ENCODE measurements around the gene OPN1SW.

The OPN1SW gene

GRCh38 chr7:128774921-128775320 lies 673 bp downstream of the OPN1SW start:
- no peak overlapping the region for H3K9ac ChIP-seq (ENCODE audit: low read length)
- H3K27me3 ChIP-seq (replicated peaks; ENCODE audit: insufficient read depth, low read length): no peaks in the 10 kb centered on the region
- no peak overlapping the region for H3K4me2 ChIP-seq (ENCODE audit: low read depth, low read length)
- no peaks in the 10 kb centered on the region for H3K9me3 ChIP-seq (replicated peaks; ENCODE audit: insufficient read depth, low read length)
- H3K9me2 ChIP-seq (replicated peaks; ENCODE audit: insufficient read depth, low read length): no peaks in the 10 kb centered on the region
- no peak overlapping the region for H2AFZ ChIP-seq (ENCODE audit: low read length)
- DNase-seq: no peak
- no peak overlapping the region for H3K4me3 ChIP-seq (ENCODE audit: low read length)
- H3K79me2 ChIP-seq (ENCODE audit: low read length): no peaks in the 10 kb centered on the region
- no peaks in the 10 kb centered on the region for H3F3A ChIP-seq (ENCODE audit: insufficient read depth, low read length)
- H3K36me3 ChIP-seq (replicated peaks; ENCODE audit: insufficient read depth, low read length): 0 out of 2 replicates have a peak, but pooled peaks cover 12% of the 10 kb centered on the region
- TF ChIP-seq EZH2phosphoT487 (IDR thresholded peaks at IDR 0.05; ENCODE audit: low read length) (no peak), CTCF (IDR thresholded peaks at IDR 0.05; ENCODE audit: low read length) (no peak), EZH2 (optimal IDR thresholded peaks at IDR 0.05; ENCODE audit: low read depth, low read length) (no peak)
- no peaks in the 10 kb centered on the region for H3K4me1 ChIP-seq (ENCODE audit: low read length)
- no peak overlapping the region for H3K27ac ChIP-seq (ENCODE audit: low read length)
- H4K20me1 ChIP-seq (ENCODE audit: insufficient read depth, low read length): no peaks in the 10 kb centered on the region

- no peaks in the 10 kb centered on the region for H3F3A ChIP-seq (ENCODE audit: insufficient read depth, low read length)
- no peaks in the 10 kb centered on the region for H4K20me1 ChIP-seq (ENCODE audit: insufficient read depth, low read length)
- H2AFZ ChIP-seq (ENCODE audit: low read length): no peak overlapping the region
- H3K9me3 ChIP-seq (replicated peaks; ENCODE audit: insufficient read depth, low read length): no peaks in the 10 kb centered on the region
- TF ChIP-seq EZH2phosphoT487 (IDR thresholded peaks at IDR 0.05; ENCODE audit: low read length): no peak
- no peak overlapping the region for H3K4me3 ChIP-seq (ENCODE audit: low read length)
- no peaks in the 10 kb centered on the region for H3K27me3 ChIP-seq (replicated peaks; ENCODE audit: insufficient read depth, low read length)
- DNase-seq: no peak
- H3K79me2 ChIP-seq (ENCODE audit: low read length): no peaks in the 10 kb centered on the region
- no peaks in the 10 kb centered on the region for H3K9me2 ChIP-seq (replicated peaks; ENCODE audit: insufficient read depth, low read length)
- H3K27ac ChIP-seq (ENCODE audit: low read length): no peak overlapping the region
- H3K36me3 ChIP-seq (replicated peaks; ENCODE audit: insufficient read depth, low read length): peaks cover 13% of the 10 kb centered on the region; the same call in 1 of the 2 replicates
- H3K9ac ChIP-seq (ENCODE audit: low read length): no peak overlapping the region
- no peaks in the 10 kb centered on the region for H3K4me1 ChIP-seq (ENCODE audit: low read length)
- H3K4me2 ChIP-seq (ENCODE audit: low read depth, low read length): no peak overlapping the region
Measured at GRCh38 chr7:128774029-128774689, 1.4 kb downstream of the OPN1SW start.

DNA sequence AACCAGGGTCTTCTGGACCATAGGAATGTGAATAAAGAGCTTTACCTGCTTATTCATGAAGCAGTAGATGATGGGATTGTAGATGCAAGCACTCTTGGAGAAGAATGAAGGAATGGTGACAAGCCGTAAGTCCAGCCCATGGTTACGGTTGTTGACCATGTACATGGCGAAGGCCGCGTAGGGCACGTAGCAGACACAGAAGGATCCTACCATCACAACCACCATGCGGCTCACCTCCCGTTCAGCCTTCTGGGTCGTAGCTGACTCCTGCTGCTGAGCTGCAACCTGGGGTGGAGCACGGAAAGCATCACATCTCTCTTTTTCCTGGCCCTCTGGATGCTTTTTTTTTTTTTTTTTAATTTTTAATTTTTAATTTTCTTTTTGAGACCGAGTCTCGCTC lies 2.0 kb downstream of the OPN1SW start:
- Histone ChIP-seq H3K4me1 (ENCODE audit: low read length) (no peaks in the 10 kb centered on the region), H4K20me1 (ENCODE audit: insufficient read depth, low read length) (no peaks in the 10 kb centered on the region), H3K79me2 (ENCODE audit: low read length) (no peaks in the 10 kb centered on the region), H3K4me2 (ENCODE audit: low read depth, low read length) (no peak overlapping the region), H3F3A (ENCODE audit: insufficient read depth, low read length) (no peaks in the 10 kb centered on the region), H3K4me3 (ENCODE audit: low read length) (no peak overlapping the region), H3K27ac (ENCODE audit: low read length) (no peak overlapping the region), H3K9me3 (replicated peaks; ENCODE audit: insufficient read depth, low read length) (no peaks in the 10 kb centered on the region), H3K9ac (ENCODE audit: low read length) (no peak overlapping the region), H3K27me3 (replicated peaks; ENCODE audit: insufficient read depth, low read length) (no peaks in the 10 kb centered on the region), H2AFZ (ENCODE audit: low read length) (no peak overlapping the region), H3K9me2 (replicated peaks; ENCODE audit: insufficient read depth, low read length) (no peaks in the 10 kb centered on the region), H3K36me3 (replicated peaks; ENCODE audit: insufficient read depth, low read length) (peaks cover 15% of the 10 kb centered on the region; the same call in 1 of the 2 replicates)
- no peak for DNase-seq
- no peak for TF ChIP-seq EZH2 (optimal IDR thresholded peaks at IDR 0.05; ENCODE audit: low read depth, low read length)
- TF ChIP-seq CTCF (IDR thresholded peaks at IDR 0.05; ENCODE audit: low read length): no peak
- no peak for TF ChIP-seq EZH2phosphoT487 (IDR thresholded peaks at IDR 0.05; ENCODE audit: low read length)

DNA sequence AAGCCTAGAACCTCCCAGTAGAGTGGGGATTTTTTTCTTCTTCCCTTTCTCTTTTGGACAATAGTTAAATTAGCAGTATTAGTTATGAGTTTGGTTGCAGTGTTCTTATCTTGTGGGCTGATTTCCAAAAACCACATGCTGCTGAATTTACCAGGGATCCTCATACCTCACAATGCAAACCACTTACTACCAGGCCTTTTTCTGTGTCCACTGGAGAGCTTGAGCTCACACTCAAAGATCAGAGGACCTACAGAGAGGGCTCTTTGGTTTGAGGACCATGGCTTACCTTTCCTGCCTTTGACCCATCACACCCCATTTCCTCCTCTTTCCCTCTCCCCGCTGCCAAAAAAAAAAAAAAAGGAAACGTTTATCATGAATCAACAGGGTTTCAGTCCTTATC lies 5.4 kb downstream of the OPN1SW start:
- no peak for DNase-seq
- TF ChIP-seq CTCF (IDR thresholded peaks at IDR 0.05; ENCODE audit: low read length) (no peak), EZH2phosphoT487 (IDR thresholded peaks at IDR 0.05; ENCODE audit: low read length) (no peak), EZH2 (optimal IDR thresholded peaks at IDR 0.05; ENCODE audit: low read depth, low read length) (no peak)
- Histone ChIP-seq H2AFZ (ENCODE audit: low read length) (no peak overlapping the region), H3K9me2 (replicated peaks; ENCODE audit: insufficient read depth, low read length) (no peaks in the 10 kb centered on the region), H3K4me1 (ENCODE audit: low read length) (no peaks in the 10 kb centered on the region), H3K36me3 (replicated peaks; ENCODE audit: insufficient read depth, low read length) (peaks cover 24% of the 10 kb centered on the region), H3K27me3 (replicated peaks; ENCODE audit: insufficient read depth, low read length) (no peaks in the 10 kb centered on the region), H3K27ac (ENCODE audit: low read length) (no peak overlapping the region), H3F3A (ENCODE audit: insufficient read depth, low read length) (no peaks in the 10 kb centered on the region), H3K4me2 (ENCODE audit: low read depth, low read length) (no peak overlapping the region), H3K9ac (ENCODE audit: low read length) (no peak overlapping the region), H3K4me3 (ENCODE audit: low read length) (no peak overlapping the region), H3K79me2 (ENCODE audit: low read length) (no peaks in the 10 kb centered on the region), H4K20me1 (ENCODE audit: insufficient read depth, low read length) (no peaks in the 10 kb centered on the region), H3K9me3 (replicated peaks; ENCODE audit: insufficient read depth, low read length) (no peaks in the 10 kb centered on the region)
